ENCODE data around the gene SRRM5. TPM values are rescaled to one million over a fixed set of nuclear protein-coding genes. Genes with fewer than 3 reads are reported as not detected.
"Not testable (repeated sequence)": the region's sequence is repeated elsewhere in the genome, so short reads cannot be mapped to it uniquely, and the experiment has no call there.

SRRM5 gene
- total RNA-seq, 5 donors from 2014 or later (not counting 1 experiment from before 2014, with no cell fraction given) = 0.55 to 1.6 (median 1.2) TPM

- H3K9me3 ChIP-seq; H3K4me3 ChIP-seq (ENCODE audit: control insufficient read depth in 1 of 2, extremely low read depth in 1 of 2, low read length in 1 of 2); ATAC-seq (replicated peaks in 1 of 4); H3K27ac Mint-ChIP-seq; H3K36me3 ChIP-seq (ENCODE audit: control insufficient read depth in 2 of 2, extremely low read depth in 1 of 2, insufficient read depth in 1 of 2, low read length in 1 of 2); POLR2A ChIA-PET; H3K9me3 Mint-ChIP-seq; DNase-seq; H3K4me3 Mint-ChIP-seq; H3K27me3 Mint-ChIP-seq; H3K27me3 ChIP-seq (replicated peaks in 1 of 2; ENCODE audit: control insufficient read depth in 2 of 2, extremely low read depth in 1 of 2, insufficient read depth in 2 of 2, low read length in 1 of 2); H3K27ac ChIP-seq (ENCODE audit: low read length): not testable (repeated sequence)
- peaks cover 0 to 14% of the 10 kb centered on the region in 2 experiments for H3K4me1 ChIP-seq (ENCODE audit: control insufficient read depth in 1 of 2, extremely low read depth in 1 of 2, insufficient read depth in 2 of 2, low read length in 2 of 2)
- peaks cover 13 to 33% (median 19%) of the 10 kb centered on the region in 3 donors for H3K4me1 Mint-ChIP-seq
- peaks cover 16% of the 10 kb centered on the region for H3K36me3 Mint-ChIP-seq
- CTCF ChIA-PET = interaction anchor here in 1 of 2 donors (0.5 kb wide), 1 partner anchor 147 kb away, joined by 6 read pairs; no protein-coding TSS in a partner anchor
- WGBS (ENCODE audit: insufficient coverage) = 100% methylated on average over 3 of the region's 3 CpGs
Observed at GRCh38 chr19:43587029-43587428, 24.9 kb upstream of the SRRM5 start.

DNA sequence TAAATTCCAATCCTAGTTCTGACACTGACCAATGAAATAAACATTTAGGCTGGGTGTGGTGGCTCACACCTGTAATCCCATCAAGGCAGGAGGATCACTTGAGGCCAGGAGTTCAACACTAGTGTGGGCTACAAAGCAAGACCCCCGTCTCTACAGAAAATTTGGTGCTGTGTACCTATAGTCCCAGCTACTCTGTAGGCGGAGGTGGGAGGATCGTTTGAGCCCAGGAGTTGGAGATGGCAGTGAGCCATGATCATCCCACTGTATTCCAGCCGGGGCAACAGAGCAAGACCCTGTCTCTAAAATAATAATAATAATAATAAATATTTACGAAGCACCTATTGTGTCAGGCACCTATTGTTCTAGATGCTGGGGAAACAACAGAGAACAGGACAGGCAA, 22.6 kb upstream of the SRRM5 start:
- no CpG with 5 or more reads among the region's 5 CpGs for WGBS (ENCODE audit: insufficient coverage)
- Histone ChIP-seq H3K9me3 (no peaks in the 10 kb centered on the region), H3K4me3 (ENCODE audit: control insufficient read depth in 1 of 2, extremely low read depth in 1 of 2, low read length in 1 of 2) (no peak overlapping the region), H3K27me3 (replicated peaks in 1 of 2; ENCODE audit: control insufficient read depth in 2 of 2, extremely low read depth in 1 of 2, insufficient read depth in 2 of 2, low read length in 1 of 2) (no peaks in the 10 kb centered on the region), H3K4me1 (ENCODE audit: control insufficient read depth in 1 of 2, extremely low read depth in 1 of 2, insufficient read depth in 2 of 2, low read length in 2 of 2) (peaks cover 0 to 19% of the 10 kb centered on the region in 2 experiments), H3K36me3 (ENCODE audit: control insufficient read depth in 2 of 2, extremely low read depth in 1 of 2, insufficient read depth in 1 of 2, low read length in 1 of 2) (peaks cover 9 to 18% of the 10 kb centered on the region in 2 donors), H3K27ac (ENCODE audit: low read length) (no peak overlapping the region)
- POLR2A ChIA-PET = no interaction called here
- peaks cover 27% of the 10 kb centered on the region for H3K36me3 Mint-ChIP-seq
- DNase-seq (no peak), ATAC-seq (replicated peaks in 1 of 4) (no peak)
- H3K27ac Mint-ChIP-seq = peak overlapping the region in 1 of 2 donors; percentile 88
- CTCF ChIA-PET = interaction anchor here in 1 of 2 donors (0.7 to 1.7 kb wide), 2 partner anchors 34 to 136 kb away, joined by 3 to 5 read pairs; no protein-coding TSS in a partner anchor
- no peaks in the 10 kb centered on the region for H3K9me3 Mint-ChIP-seq
- H3K27me3 Mint-ChIP-seq = no peaks in the 10 kb centered on the region
- peaks cover 20 to 32% (median 28%) of the 10 kb centered on the region in 3 donors for H3K4me1 Mint-ChIP-seq
- no peak overlapping the region for H3K4me3 Mint-ChIP-seq

- peaks cover 9 to 18% of the 10 kb centered on the region in 2 donors for H3K36me3 ChIP-seq (ENCODE audit: control insufficient read depth in 2 of 2, extremely low read depth in 1 of 2, insufficient read depth in 1 of 2, low read length in 1 of 2)
- CTCF ChIA-PET = interaction anchor here (0.5 to 1.7 kb wide), 3 partner anchors 13 to 135 kb away, joined by 3 to 5 read pairs (median 3); no protein-coding TSS in a partner anchor
- no peaks in the 10 kb centered on the region for H3K27me3 Mint-ChIP-seq
- peak overlapping the region; percentile 60 to 88 for H3K27ac Mint-ChIP-seq
- H3K4me3 ChIP-seq (ENCODE audit: control insufficient read depth in 1 of 2, extremely low read depth in 1 of 2, low read length in 1 of 2) = no peak overlapping the region
- POLR2A ChIA-PET = no interaction called here
- H3K9me3 Mint-ChIP-seq = no peaks in the 10 kb centered on the region
- peaks cover 21 to 29% (median 26%) of the 10 kb centered on the region in 3 donors for H3K4me1 Mint-ChIP-seq
- H3K4me1 ChIP-seq (ENCODE audit: control insufficient read depth in 1 of 2, extremely low read depth in 1 of 2, insufficient read depth in 2 of 2, low read length in 2 of 2) = peaks cover 0 to 23% of the 10 kb centered on the region in 2 experiments
- peaks cover 27% of the 10 kb centered on the region for H3K36me3 Mint-ChIP-seq
- H3K9me3 ChIP-seq = no peaks in the 10 kb centered on the region
- no peak for DNase-seq
- H3K27ac ChIP-seq (ENCODE audit: low read length) = no peak overlapping the region
- no peaks in the 10 kb centered on the region for H3K27me3 ChIP-seq (replicated peaks in 1 of 2; ENCODE audit: control insufficient read depth in 2 of 2, extremely low read depth in 1 of 2, insufficient read depth in 2 of 2, low read length in 1 of 2)
- 41% methylated on average over 5 of the region's 6 CpGs for WGBS (ENCODE audit: insufficient coverage)
- H3K4me3 Mint-ChIP-seq = no peak overlapping the region
- peak in 2 of 4 experiments; percentile 37 to 42 for ATAC-seq (replicated peaks in 1 of 4)
Observed at GRCh38 chr19:43589678-43590077, 22.2 kb upstream of the SRRM5 start.

- Mint-ChIP-seq H3K4me3 (no peak overlapping the region), H3K9me3 (no peaks in the 10 kb centered on the region), H3K27ac (no peak overlapping the region), H3K4me1 (peaks cover 40 to 41% (median 41%) of the 10 kb centered on the region in 3 donors), H3K36me3 (peaks cover 18% of the 10 kb centered on the region), H3K27me3 (no peaks in the 10 kb centered on the region)
- no peak for ATAC-seq (replicated peaks in 1 of 4)
- Histone ChIP-seq H3K4me1 (ENCODE audit: control insufficient read depth in 1 of 2, extremely low read depth in 1 of 2, insufficient read depth in 2 of 2, low read length in 2 of 2) (peaks cover 5 to 44% of the 10 kb centered on the region in 2 experiments), H3K4me3 (ENCODE audit: control insufficient read depth in 1 of 2, extremely low read depth in 1 of 2, low read length in 1 of 2) (no peak overlapping the region), H3K36me3 (ENCODE audit: control insufficient read depth in 2 of 2, extremely low read depth in 1 of 2, insufficient read depth in 1 of 2, low read length in 1 of 2) (peaks cover 9 to 18% of the 10 kb centered on the region in 2 donors), H3K9me3 (no peaks in the 10 kb centered on the region), H3K27ac (ENCODE audit: low read length) (no peak overlapping the region), H3K27me3 (replicated peaks in 1 of 2; ENCODE audit: control insufficient read depth in 2 of 2, extremely low read depth in 1 of 2, insufficient read depth in 2 of 2, low read length in 1 of 2) (no peaks in the 10 kb centered on the region)
- POLR2A ChIA-PET = no interaction called here
- no peak for DNase-seq
- CTCF ChIA-PET = interaction anchor here in 1 of 2 donors (3.3 kb wide), 1 partner anchor 37 kb away, joined by 16 read pairs; no protein-coding TSS in a partner anchor
- 96% methylated on average over 63 of the region's 63 CpGs for WGBS (ENCODE audit: insufficient coverage)
Observed at GRCh38 chr19:43591904-43592772, 19.8 kb upstream of the SRRM5 start.

GRCh38 chr19:43592800-43593350, 19.0 kb upstream of the SRRM5 start:
- H3K4me1 Mint-ChIP-seq = peaks cover 48% of the 10 kb centered on the region in 3 donors
- H3K27ac Mint-ChIP-seq = no peak overlapping the region
- Histone ChIP-seq H3K36me3 (ENCODE audit: control insufficient read depth in 2 of 2, extremely low read depth in 1 of 2, insufficient read depth in 1 of 2, low read length in 1 of 2) (peaks cover 9 to 18% of the 10 kb centered on the region in 2 donors), H3K4me1 (ENCODE audit: control insufficient read depth in 1 of 2, extremely low read depth in 1 of 2, insufficient read depth in 2 of 2, low read length in 2 of 2) (peaks cover 9 to 51% of the 10 kb centered on the region in 2 experiments), H3K4me3 (ENCODE audit: control insufficient read depth in 1 of 2, extremely low read depth in 1 of 2, low read length in 1 of 2) (no peak overlapping the region), H3K27me3 (replicated peaks in 1 of 2; ENCODE audit: control insufficient read depth in 2 of 2, extremely low read depth in 1 of 2, insufficient read depth in 2 of 2, low read length in 1 of 2) (no peaks in the 10 kb centered on the region), H3K9me3 (no peaks in the 10 kb centered on the region), H3K27ac (ENCODE audit: low read length) (no peak overlapping the region)
- H3K4me3 Mint-ChIP-seq = peak overlapping the region in 1 of 3 donors; percentile 64
- no peaks in the 10 kb centered on the region for H3K27me3 Mint-ChIP-seq
- POLR2A ChIA-PET = interaction anchor here in 1 of 2 donors (0.5 kb wide), 1 partner anchor 135 kb away, joined by 3 read pairs; no protein-coding TSS in a partner anchor
- ATAC-seq (replicated peaks in 1 of 4) = no peak
- no peaks in the 10 kb centered on the region for H3K9me3 Mint-ChIP-seq
- CTCF ChIA-PET = interaction anchor here (1.0 to 3.3 kb wide), 3 partner anchors 37 to 73 kb away, joined by 3 to 84 read pairs (median 16); no protein-coding TSS in a partner anchor
- WGBS (ENCODE audit: insufficient coverage) = over 99% methylated on average over 31 of the region's 37 CpGs
- DNase-seq = no peak
- H3K36me3 Mint-ChIP-seq = peaks cover 18% of the 10 kb centered on the region
